AG09309 (cell line): ENCODE data around the gene VAPB.
A peak's percentile ranks its signal among the peaks of the same experiment; 100 is the strongest.

Experiments used
- DNase-seq: peaks from one replicate; pipeline ENCODE4 v3.0.0-alpha.2; 2010; ENCODE audit warnings: low read depth
- H3K4me3 ChIP-seq: 2 replicates; pipeline ENCODE4 v1.5.1; 2011; ENCODE audit warnings: mild to moderate bottlenecking, low read depth, low read length, moderate library complexity; ENCODE audit not compliant: control insufficient read depth
- TF ChIP-seq, protein P1 (sequence below): IDR thresholded peaks from 2 replicates; pipeline ENCODE4 v1.5.1; 2011; ENCODE audit warnings: mild to moderate bottlenecking, low read depth, low read length, inconsistent platforms; ENCODE audit not compliant: insufficient read depth, control insufficient read depth; ENCODE audit errors: missing control alignments

VAPB gene

DNA sequence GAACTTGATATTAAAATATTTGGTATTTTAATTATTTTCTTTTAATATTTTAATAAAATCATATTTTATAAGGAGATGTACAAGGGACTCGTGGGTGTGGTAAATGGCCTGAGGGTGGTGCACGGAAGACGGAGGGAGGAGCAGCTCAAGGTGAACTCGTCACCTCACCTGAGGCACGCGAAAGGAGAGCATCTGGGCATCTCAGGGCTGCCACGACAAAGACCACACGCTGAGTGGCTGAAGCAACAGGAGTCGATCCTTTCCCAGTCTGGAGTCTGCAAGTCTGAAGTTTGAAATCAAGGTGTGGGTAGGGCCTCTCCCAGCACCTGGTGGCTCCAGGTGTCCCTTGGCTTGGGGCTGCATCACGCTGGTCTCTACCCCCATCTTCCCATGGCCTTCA, 86.4 kb downstream of the VAPB start:
- no peak for DNase-seq
- TF ChIP-seq, protein P1, sequence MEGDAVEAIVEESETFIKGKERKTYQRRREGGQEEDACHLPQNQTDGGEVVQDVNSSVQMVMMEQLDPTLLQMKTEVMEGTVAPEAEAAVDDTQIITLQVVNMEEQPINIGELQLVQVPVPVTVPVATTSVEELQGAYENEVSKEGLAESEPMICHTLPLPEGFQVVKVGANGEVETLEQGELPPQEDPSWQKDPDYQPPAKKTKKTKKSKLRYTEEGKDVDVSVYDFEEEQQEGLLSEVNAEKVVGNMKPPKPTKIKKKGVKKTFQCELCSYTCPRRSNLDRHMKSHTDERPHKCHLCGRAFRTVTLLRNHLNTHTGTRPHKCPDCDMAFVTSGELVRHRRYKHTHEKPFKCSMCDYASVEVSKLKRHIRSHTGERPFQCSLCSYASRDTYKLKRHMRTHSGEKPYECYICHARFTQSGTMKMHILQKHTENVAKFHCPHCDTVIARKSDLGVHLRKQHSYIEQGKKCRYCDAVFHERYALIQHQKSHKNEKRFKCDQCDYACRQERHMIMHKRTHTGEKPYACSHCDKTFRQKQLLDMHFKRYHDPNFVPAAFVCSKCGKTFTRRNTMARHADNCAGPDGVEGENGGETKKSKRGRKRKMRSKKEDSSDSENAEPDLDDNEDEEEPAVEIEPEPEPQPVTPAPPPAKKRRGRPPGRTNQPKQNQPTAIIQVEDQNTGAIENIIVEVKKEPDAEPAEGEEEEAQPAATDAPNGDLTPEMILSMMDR = no peak
- no peak overlapping the region for H3K4me3 ChIP-seq

DNA sequence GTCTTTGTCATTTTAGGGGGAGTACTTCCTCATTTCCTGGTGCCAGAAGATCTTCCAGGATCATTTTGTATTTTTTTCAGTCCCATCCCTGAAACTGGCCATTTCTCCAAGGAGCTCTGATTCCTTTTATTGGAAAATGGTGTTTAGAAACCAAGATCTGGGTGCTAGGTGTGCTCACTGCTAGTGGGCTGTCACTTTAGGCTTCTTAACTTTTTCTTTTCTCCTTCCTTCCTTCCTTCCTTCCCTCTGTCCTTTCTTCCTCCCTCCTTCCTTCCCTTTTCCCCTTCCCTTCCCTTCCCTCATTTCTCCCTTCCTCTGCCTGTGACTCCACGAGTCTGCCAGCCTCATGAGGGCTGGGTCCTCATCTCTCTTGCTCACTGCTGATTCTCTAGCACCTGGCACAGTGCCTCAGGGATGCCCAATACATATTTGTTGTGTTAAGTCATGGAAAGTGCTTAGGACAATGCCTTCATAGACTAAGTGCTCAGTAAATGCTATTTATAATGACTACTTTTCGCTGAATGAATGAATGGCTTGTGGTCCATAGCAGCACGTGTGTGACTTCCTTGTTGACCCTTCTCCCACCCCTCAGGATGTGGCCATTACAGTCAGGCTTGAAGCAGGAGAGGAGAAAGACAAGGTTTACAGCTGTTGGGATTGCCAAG, 89.2 kb downstream of the VAPB start:
- no peak for DNase-seq
- H3K4me3 ChIP-seq = no peak overlapping the region
- TF ChIP-seq, protein P1 = no peak

DNA sequence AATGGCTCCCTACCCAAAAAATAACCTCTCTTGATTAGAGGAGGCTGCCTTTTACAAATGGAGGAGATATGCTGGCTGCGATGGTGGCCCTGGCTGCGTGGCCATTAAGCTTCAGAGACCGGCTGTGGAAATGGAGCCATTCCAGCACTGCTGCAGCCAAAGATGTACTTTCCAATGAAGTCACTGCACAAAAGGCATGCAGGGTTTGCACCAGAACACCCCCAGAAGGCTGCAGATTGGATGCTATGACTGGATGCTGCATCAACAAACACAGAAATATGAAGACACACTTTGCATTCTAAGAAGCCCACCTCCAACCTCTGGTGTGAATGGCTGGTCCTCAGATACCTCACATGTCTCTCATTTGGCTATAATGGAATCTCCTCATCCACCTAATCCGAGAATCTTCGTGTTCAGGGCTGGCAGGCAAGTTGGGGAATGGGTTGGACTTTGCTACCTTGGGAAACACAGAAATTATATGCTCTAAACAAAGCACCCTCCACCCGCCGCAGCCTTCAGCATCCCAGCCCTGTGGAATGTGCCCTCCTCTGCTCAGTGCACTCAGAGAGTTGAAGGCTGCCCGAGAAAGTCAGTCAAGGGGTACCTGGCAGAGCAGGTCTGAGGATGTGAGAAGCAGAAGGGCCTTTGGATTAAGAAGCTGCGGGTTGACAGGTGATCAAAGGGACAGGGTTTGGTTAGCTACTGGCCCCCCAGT, 90.9 kb downstream of the VAPB start:
- no peak for DNase-seq
- no peak overlapping the region for H3K4me3 ChIP-seq
- TF ChIP-seq, protein P1 = no peak

DNA sequence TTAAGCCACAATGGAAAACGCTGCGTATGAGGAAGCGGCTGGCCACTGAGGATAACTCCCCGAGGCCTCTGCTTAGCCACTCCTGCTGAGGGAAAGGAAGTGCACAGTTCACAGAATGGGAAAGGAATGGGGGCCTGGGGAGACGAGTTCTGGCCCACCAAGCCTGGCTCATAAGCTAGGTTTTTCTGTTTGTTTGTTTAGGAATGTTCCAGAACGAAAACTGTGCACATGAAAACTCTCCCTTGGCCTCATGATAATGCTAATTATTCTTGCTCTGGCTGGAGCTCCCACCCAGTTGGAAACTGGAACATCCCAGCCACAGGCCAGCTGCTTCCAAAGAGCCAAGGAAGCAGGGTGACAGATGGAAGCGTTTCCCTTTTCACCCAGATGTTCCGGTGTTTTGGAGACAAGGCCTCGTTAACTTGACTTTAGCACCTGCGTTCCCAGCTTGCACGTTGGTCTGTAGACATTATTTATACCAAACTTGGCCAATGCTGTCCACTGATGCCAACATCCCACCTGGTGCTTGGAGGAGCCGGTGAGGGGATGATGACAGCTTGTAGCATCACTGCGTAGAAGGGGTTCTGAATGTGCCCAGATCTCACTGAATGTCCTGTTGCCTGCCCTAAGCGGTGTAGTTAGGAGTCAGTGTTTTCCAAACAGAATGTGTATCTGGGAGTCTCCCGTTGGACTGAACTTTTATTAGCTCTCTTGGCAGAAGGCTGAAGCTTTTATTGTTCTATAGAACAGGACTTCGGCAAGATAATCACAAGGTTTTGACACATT, 91.7 kb downstream of the VAPB start:
- TF ChIP-seq, protein P1 = no peak
- no peak for DNase-seq
- no peak overlapping the region for H3K4me3 ChIP-seq

DNA sequence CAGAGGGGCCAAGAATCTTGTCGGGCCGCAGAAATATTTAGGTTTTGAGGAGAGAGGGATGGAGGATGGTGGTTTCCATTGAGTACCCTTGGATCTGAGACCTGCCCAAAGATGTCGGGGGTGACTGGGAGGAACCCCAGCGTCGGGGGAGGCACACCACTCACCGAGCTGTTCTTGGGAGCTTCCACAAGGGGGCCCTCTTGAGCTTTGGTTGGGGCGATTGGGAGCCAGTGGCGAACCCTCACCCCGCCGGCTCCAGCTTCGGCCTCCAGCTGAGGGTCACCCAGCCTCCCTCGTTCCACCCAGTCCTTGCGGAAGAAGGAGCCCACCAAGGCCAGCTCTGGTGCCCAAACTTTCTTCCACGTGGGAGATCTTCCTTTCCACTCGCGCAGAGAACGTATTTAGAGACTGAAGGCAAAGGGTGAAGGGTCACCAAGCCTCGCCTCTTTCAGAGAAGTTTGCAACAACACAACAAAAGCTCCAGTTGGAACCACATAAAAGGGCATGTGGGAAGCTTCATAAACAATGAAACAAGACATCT, 92.5 kb downstream of the VAPB start:
- TF ChIP-seq, protein P1 = peak; percentile 57
- DNase-seq = no peak
- H3K4me3 ChIP-seq = no peak overlapping the region

DNA sequence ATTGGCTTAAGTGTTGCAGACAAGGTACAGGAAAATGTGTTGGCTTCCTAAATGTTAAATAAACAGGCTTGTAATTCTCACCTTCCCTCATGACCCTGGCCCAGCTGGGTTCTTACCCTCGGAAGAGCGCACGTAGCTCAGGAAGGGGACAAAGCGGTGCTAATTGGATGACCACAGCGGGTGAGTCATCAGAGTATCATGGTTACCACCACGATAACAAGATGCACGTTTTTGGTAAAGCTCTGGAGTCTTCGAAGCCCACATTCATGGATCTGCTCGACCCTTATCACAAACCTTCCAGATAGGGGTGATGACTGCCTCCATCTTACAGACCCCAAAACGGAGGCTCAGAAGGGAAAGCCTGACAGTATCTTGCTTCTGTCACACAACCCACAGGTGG, 93.4 kb downstream of the VAPB start:
- H3K4me3 ChIP-seq = no peak overlapping the region
- TF ChIP-seq, protein P1 = no peak
- DNase-seq = no peak
